GM12891 (cell line): ENCODE measurements around the gene MYO7B.

Experiments used
- DNase-seq: peaks from one replicate; pipeline ENCODE4 v3.0.0; 2011; ENCODE audit warnings: low spot score; ENCODE audit not compliant: insufficient read length
- FAIRE-seq: peaks from 2 replicates; lab custom pipeline; 2011; peaks lifted over from hg19 to GRCh38; lab: Jason Lieb, UNC
- PAX5 ChIP-seq: IDR thresholded peaks from 2 replicates; pipeline ENCODE4 v1.6.1; 2011; ENCODE audit warnings: low read length, moderate library complexity, mild to moderate bottlenecking; ENCODE audit not compliant: insufficient read depth, severe bottlenecking
- POLR2A ChIP-seq: IDR thresholded peaks from 2 replicates; pipeline ENCODE4 v1.6.1; 2011; ENCODE audit warnings: low read depth, low read length, control low read depth
- POLR2AphosphoS5 ChIP-seq: IDR thresholded peaks from 2 replicates; pipeline ENCODE4 v1.6.1; 2011; ENCODE audit warnings: low read depth, low read length, control low read depth
- POU2F2 ChIP-seq: IDR thresholded peaks from 2 replicates; pipeline ENCODE4 v1.6.1; 2011; ENCODE audit warnings: low read depth, mild to moderate bottlenecking, control low read depth, low read length, moderate library complexity
- SPI1 ChIP-seq: IDR thresholded peaks from 2 replicates; pipeline ENCODE4 v1.6.1; 2011; ENCODE audit warnings: low read depth, low read length, control low read depth
- TAF1 ChIP-seq: IDR thresholded peaks from 2 replicates; pipeline ENCODE4 v1.6.1; 2011; ENCODE audit warnings: low read depth, low read length, control low read depth

Gene MYO7B

DNA sequence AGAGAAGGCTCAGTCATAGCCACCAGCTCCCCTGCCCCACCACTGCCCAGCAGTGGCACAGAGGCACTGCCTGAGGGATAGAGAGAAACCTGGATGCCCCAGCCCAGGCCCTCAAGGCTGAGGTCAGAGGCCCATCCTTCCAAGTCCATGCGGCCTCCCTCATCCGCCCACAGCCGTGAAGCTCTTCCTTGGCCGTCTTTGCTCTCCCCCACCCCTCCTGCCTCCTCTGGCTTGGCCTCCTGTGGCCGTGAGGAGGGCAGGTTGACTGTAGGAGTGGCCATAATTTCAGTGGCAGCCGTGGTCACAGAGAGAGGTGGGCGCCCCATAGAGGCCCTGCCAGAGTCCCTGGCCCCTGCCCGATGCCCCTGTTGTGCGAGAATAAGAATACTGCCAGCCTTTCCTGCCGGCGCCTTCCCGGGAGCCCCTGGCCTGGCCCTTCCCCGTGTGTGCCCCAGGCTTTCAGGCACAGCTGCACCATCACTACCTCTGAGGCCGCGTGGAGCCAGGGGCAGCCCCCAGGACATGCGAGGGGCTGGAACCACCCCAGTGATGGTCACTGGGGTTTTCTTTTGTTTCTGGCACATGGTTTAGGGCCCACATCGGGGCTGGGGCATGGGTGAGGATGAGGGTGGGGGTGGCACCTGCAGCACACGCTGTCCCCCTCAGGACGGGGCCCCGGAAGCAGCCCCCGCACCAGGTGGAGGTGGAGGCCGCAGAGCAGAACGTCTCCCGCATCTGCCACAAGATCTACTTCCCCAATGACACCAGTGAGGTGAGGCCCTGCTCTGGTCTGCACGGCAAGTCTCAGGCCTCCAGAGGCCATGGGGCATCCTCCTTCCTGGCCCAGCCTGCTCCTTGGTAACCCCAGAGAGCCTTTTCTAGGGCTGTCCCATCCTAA, 97.4 kb downstream of the MYO7B start:
- DNase-seq, result peak; percentile 85
- peak; percentile 89 for FAIRE-seq

DNA sequence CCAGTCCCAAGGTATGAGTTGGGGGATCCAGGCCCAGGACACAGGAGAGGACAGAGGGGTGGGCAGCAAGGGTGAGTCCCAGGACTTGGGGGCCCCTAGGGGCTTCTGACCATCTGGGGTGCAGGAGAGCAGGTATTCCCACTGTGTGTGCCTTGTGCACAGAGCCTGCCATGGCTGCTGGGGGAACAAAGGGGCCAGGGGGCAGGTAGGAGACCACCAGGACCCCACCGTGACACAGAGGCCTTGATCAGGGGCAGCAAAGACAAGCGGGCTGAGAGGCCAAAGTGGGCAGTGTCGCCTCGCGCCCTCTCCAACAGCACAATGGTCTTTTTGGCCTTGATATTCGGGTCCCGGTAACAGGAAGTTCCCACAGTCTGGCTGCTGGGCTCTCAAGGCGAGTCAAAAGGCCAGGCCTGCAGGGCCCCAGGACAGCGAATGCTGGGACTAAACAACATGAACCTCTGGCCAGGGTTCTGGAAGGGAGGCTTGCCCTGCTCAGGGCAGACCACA, 98.1 kb downstream of the MYO7B start:
- DNase-seq, result no peak
- no peak for FAIRE-seq
- TF ChIP-seq PAX5 (no peak), TAF1 (no peak), POLR2A (no peak), SPI1 (no peak), POLR2AphosphoS5 (no peak), POU2F2 (no peak)

More for the DNA sequence above, 97.4 kb downstream of the MYO7B start:
- TF ChIP-seq POLR2AphosphoS5, result no peak
- TF ChIP-seq PAX5, result peak; percentile 80
- no peak for TF ChIP-seq TAF1
- 0 out of 2 replicates have a peak, but pooled peaks have one; percentile 14 for TF ChIP-seq SPI1
- TF ChIP-seq POLR2A, result peak; percentile 27; the same call in 1 of the 2 replicates

DNA sequence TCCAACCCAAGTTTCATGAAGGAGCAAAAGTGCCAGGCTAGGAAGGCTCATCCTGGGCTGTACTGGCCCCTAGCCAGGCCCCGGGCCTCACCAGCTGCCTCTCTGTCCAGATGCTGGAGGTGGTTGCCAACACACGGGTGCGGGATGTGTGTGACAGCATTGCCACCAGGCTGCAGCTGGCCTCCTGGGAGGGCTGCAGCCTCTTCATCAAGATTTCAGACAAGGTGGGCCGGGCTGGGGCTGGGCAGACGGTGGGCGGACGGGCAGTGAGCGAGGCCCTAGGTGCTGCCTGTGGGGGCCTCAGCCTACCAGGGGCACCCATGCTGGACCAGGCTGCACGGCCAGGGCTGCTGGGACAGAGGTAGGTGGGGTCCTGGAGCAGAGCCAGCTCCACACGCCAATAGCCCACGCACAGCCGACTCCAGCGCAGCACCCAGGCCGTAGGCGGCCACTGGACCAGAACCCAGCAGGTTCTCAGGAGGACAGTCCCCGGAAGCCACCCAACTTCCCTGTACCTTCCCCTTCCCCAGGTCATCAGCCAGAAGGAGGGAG, 98.7 kb downstream of the MYO7B start:
- DNase-seq (no peak), FAIRE-seq (peak; percentile 59)
- TF ChIP-seq SPI1 (no peak), POU2F2 (no peak), POLR2A (no peak), PAX5 (no peak), POLR2AphosphoS5 (no peak), TAF1 (no peak)

DNA sequence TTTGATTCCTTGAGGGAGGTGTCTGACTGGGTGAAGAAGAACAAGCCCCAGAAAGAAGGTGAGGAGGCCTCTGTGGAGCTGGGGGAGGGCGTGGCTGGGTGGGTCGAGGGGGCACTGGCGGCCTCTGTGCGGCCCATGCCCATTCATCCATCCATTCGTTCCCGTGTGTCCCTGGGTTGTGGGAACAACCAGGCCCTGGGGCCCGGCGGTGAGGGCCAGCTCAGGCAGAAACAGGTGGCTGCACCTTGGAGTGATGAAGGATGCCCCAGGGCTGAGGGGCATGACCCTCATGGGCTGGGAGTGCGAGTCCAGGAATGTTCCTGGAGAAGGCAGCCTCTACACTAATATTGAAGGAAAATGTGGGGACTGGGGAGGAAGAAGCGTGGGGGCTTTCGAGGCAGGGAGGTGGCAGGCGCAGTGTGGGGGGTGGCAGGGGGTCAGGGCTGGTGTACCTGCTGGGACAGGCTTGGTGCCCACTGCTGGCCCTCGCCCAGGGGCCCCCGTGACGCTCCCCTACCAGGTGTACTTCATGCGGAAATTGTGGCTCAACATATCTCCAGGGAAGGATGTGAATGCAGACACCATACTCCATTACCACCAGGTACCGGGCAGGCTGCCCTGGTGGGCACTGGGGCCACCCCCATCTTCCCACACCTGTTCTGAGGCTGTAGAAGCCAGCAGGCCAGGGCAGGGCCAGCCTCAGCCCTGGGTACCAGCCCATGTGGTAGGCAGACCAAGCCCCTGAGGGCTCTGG, 99.3 kb downstream of the MYO7B start:
- no peak for FAIRE-seq
- TF ChIP-seq POLR2AphosphoS5 (no peak), POLR2A (no peak), POU2F2 (no peak), PAX5 (no peak), SPI1 (no peak), TAF1 (no peak)
- no peak for DNase-seq

DNA sequence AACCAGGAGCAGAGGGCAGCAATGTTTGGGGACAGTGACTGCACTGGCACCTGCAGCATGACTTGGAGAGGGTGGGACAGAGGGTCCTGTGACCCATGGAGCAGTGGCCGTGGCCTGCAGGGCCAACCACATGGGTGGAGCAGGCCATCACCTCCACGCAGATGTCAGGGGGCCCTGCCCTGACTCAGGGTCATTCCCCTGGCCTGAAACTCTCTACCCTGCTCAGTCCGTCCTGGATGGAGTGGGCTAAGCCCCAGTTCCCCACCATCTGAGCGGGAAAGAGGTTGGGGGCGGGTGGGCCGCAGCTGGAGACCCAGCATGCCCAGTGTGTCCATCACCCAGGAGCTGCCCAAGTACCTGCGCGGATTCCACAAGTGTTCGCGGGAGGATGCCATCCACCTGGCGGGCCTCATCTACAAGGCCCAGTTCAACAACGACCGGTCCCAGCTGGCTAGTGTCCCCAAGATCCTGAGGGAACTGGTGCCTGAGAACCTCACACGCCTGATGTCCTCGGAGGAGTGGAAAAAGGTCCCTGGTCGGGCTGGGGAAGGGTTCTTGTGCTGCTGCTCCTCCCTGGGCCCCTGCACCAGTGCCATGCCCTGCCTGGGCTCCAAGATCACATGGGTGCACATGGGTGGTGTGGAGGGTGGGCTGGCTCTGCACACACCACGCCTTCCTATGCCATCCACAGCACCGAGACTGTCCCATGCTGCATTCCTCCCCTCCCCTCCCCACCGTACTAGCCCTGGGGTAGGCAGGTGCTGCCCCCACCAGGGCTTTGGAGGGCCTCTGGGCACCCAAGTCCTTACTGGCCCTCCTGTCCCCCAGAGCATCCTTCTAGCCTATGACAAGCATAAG, 100.1 kb downstream of the MYO7B start:
- FAIRE-seq (no peak), DNase-seq (no peak)
- TF ChIP-seq TAF1 (no peak), POLR2A (no peak), SPI1 (no peak), POU2F2 (no peak), PAX5 (no peak), POLR2AphosphoS5 (no peak)

DNA sequence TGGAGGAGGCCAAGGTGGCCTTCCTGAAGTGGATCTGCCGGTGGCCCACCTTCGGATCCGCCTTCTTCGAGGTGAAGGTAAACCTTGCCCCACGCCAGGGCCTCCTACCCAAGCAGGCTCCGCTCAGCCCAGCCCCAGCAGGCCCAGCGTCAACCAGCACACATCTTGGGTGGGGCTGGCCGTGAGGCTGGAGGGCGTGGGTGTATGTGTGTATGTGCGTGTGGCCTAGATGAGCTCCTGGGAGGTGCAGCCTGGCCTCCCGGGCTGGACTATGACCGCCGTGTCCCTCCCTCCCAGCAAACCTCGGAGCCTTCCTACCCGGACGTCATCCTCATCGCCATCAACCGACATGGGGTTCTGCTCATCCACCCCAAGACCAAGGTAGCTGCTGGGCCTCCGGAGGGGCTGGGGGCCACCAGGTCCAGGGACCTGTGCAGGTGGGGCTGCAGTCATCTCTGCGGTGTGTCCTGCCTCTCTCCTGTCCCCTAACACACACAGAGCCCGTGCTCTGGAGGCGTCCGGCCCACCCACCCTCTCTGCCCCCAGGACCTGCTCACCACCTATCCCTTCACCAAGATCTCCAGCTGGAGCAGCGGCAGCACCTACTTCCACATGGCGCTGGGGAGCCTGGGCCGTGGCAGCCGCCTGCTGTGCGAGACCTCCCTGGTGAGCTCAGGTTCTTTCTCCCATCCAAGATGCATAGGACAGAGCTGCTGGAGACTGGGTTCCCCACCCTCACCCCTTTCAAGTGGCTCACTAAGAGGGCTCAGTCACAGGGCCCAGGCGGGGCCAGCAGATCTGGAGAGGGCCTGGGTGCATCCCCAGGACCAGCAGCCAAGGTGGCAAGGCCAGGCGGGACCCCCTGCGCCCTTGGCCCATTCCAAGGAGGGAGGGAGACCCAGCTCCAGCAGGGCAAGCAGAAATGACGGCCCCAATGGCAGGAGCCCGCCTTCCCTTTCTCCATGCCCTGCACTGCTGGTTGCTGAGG, 101.1 kb downstream of the MYO7B start:
- no peak for TF ChIP-seq SPI1
- TF ChIP-seq PAX5, result no peak
- TF ChIP-seq POLR2AphosphoS5, result no peak
- TF ChIP-seq POLR2A, result no peak
- no peak for TF ChIP-seq TAF1
- no peak for TF ChIP-seq POU2F2
- DNase-seq (no peak), FAIRE-seq (no peak)

DNA sequence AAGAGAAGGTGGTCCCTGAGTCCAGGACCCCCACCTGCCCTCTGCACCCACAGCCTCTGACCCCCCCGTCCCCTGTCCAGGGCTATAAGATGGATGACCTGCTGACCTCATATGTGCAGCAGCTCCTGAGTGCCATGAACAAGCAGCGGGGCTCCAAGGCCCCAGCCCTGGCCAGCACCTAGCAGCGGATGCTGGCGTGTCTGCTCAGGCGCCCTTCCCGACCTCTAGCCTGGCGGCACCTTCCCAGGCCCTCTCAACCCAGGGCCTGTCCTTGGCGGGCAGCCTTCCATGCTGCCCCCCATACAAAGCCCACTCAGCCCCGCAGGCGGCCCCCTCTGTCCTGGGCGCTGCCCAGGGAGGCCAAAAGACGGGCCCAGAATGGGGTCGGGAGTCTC, 101.8 kb downstream of the MYO7B start:
- FAIRE-seq (no peak), DNase-seq (no peak)
- TF ChIP-seq POLR2AphosphoS5 (no peak), POU2F2 (no peak), SPI1 (no peak), POLR2A (no peak), PAX5 (no peak), TAF1 (no peak)

DNA sequence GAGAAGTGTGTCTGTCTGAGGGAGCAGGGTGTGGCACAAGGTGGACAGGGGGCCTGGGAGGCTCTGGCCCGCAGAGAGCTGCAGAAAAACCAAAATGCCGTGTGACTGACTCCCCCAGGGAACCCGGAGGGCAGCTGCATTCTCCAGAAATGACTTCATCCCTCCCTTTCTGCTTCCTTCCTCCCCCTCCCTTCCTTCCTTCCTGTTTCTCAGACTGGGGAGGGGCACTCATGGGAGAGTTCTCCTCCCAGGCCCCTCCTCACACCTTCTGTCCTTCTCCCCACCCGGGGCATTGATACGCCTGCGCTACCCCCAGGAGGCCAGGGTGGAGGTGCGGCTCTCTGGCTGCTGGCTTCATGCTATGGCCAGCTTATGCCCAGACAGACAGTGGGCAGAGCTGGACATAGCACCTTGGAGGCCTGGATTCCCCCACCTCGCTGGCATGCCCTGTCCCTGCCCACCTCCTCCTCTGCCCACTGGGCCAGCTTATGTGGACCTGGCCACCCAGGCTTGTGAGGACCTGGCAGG, 102.3 kb downstream of the MYO7B start:
- DNase-seq, result no peak
- TF ChIP-seq POLR2AphosphoS5 (no peak), TAF1 (no peak), POU2F2 (no peak), POLR2A (no peak), PAX5 (no peak), SPI1 (no peak)
- peak; percentile 23 for FAIRE-seq
